HepG2 (cell line): ENCODE results near the gene LRRC28. TPM values are rescaled to one million over a fixed set of nuclear protein-coding genes. Genes with fewer than 3 reads are reported as not detected.

Experiments
- ARID5B ChIP-seq: IDR thresholded peaks from 2 replicates; pipeline ENCODE4 v1.4.0; 2020; ENCODE audit warnings: mild to moderate bottlenecking, missing genetic modification reagents
- BCLAF1 ChIP-seq: fragments of 450-650 bp; IDR thresholded peaks from 2 replicates; pipeline ENCODE4 v1.6.1; 2017; ENCODE audit warnings: mild to moderate bottlenecking
- HCFC1 ChIP-seq: fragments of 150-350 bp; IDR thresholded peaks from 2 replicates; pipeline ENCODE4 v1.6.1; 2014; ENCODE audit warnings: low read depth, low read length
- KAT2B ChIP-seq: fragments of 150-350 bp; IDR thresholded peaks from 2 replicates; pipeline ENCODE4 v1.6.1; 2014; ENCODE audit warnings: low read depth, low read length, borderline replicate concordance
- MAFF ChIP-seq: IDR thresholded peaks from 2 replicates; pipeline ENCODE4 v1.6.1; 2011; ENCODE audit warnings: low read depth, low read length, improper control_type of control experiment
- RBM22 ChIP-seq: fragments of 200-400 bp; formaldehyde crosslinking; optimal IDR thresholded peaks from 2 replicates; pipeline ENCODE3; 2017; ENCODE audit warnings: mild to moderate bottlenecking, low read length, moderate library complexity
- RCOR2 ChIP-seq: IDR thresholded peaks from 2 replicates; pipeline ENCODE4 v1.6.1; 2016; ENCODE audit warnings: missing biosample characterization, missing genetic modification reagents
- SP2 ChIP-seq: sonication (generic); formaldehyde crosslinking; IDR thresholded peaks from 2 replicates; pipeline ENCODE4 v1.5.1; 2020; ENCODE audit warnings: mild to moderate bottlenecking, missing genetic modification reagents
- ZFP82 ChIP-seq: sonication (generic); formaldehyde crosslinking; IDR thresholded peaks from 2 replicates; pipeline ENCODE4 v1.5.1; 2020; ENCODE audit warnings: mild to moderate bottlenecking, missing genetic modification reagents, borderline replicate concordance
- ZNF256 ChIP-seq: sonication (generic); formaldehyde crosslinking; conservative IDR thresholded peaks from 2 replicates; pipeline ENCODE4 v1.4.0; 2020; ENCODE audit warnings: missing genetic modification reagents
- ZNF280B ChIP-seq: sonication (generic); formaldehyde crosslinking; IDR thresholded peaks from 2 replicates; pipeline ENCODE4 v1.5.0; 2020; ENCODE audit warnings: missing genetic modification reagents, mild to moderate bottlenecking, borderline replicate concordance
- ZNF33A ChIP-seq: sonication (generic); formaldehyde crosslinking; IDR thresholded peaks from 2 replicates; pipeline ENCODE4 v1.5.1; 2020; ENCODE audit warnings: missing genetic modification reagents, mild to moderate bottlenecking, moderate library complexity, borderline replicate concordance
- ZNF816 ChIP-seq: sonication (generic); formaldehyde crosslinking; IDR thresholded peaks from 2 replicates; pipeline ENCODE4 v1.8.0; 2022; ENCODE audit warnings: missing genetic modification reagents, mild to moderate bottlenecking, borderline replicate concordance
- polyA plus RNA-seq, 8 experiments: library from polyadenylated mRNA; depleted of rRNA in 3 of 8; stranded (reverse) in 7 of 8; unstranded in 1 of 8; fragments of >200 nt; fragmentation: Illumina TruSeq in 4 of 8; extraction: Trizol in 4 of 8; gene quantifications; 2 replicates each; pipeline versions ENCODE4 v1.2.1 to v1.2.3, GENCODE V29; 2011 to 2016; ENCODE audit warnings: low read depth in 4 of 8, missing spikeins in 1 of 8, mixed read lengths in 1 of 8; ENCODE audit not compliant: insufficient read depth in 1 of 8
- total RNA-seq, 5 experiments: library from RNA; depleted of rRNA; stranded (reverse); fragments of >200 nt; fragmentation: Illumina TruSeq; extraction: Trizol; gene quantifications; 2 replicates each; pipeline ENCODE4 v1.2.3, GENCODE V29; 2016; ENCODE audit warnings: low read depth in 1 of 5
- TF ChIP-seq, protein P1 (sequence below): sonication (generic); formaldehyde crosslinking; IDR thresholded peaks from 2 replicates; pipeline ENCODE4 v1.5.0; 2020; ENCODE audit warnings: mild to moderate bottlenecking, missing genetic modification reagents
- TF ChIP-seq, protein P2 (sequence below): sonication (generic); formaldehyde crosslinking; IDR thresholded peaks from 2 replicates; pipeline ENCODE4 v1.4.0; 2020; ENCODE audit warnings: missing genetic modification reagents, mild to moderate bottlenecking, borderline replicate concordance
- TF ChIP-seq, protein P3 (sequence below): sonication (generic); formaldehyde crosslinking; IDR thresholded peaks from 2 replicates; pipeline ENCODE4 v1.5.0; 2020; ENCODE audit warnings: mild to moderate bottlenecking, missing genetic modification reagents, moderate library complexity

Gene LRRC28
- total and polyA plus RNA-seq, 2 of the 13 experiments (the other 11 are each of a cell fraction or from before 2014, with no cell fraction given), result 17.5 to 21.3 TPM

- no peak for TF ChIP-seq BCLAF1
- TF ChIP-seq ZNF256 (CRISPR knock-in tag), result no peak
- no peak for TF ChIP-seq HCFC1
- TF ChIP-seq, protein P1, sequence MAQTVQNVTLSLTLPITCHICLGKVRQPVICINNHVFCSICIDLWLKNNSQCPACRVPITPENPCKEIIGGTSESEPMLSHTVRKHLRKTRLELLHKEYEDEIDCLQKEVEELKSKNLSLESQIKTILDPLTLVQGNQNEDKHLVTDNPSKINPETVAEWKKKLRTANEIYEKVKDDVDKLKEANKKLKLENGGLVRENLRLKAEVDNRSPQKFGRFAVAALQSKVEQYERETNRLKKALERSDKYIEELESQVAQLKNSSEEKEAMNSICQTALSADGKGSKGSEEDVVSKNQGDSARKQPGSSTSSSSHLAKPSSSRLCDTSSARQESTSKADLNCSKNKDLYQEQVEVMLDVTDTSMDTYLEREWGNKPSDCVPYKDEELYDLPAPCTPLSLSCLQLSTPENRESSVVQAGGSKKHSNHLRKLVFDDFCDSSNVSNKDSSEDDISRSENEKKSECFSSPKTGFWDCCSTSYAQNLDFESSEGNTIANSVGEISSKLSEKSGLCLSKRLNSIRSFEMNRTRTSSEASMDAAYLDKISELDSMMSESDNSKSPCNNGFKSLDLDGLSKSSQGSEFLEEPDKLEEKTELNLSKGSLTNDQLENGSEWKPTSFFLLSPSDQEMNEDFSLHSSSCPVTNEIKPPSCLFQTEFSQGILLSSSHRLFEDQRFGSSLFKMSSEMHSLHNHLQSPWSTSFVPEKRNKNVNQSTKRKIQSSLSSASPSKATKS, result no peak
- TF ChIP-seq SP2 (CRISPR knock-in tag), result no peak
- peak; percentile 74 for TF ChIP-seq RCOR2
- TF ChIP-seq ZNF816 (CRISPR knock-in tag), result peak; percentile 55; the same call in 1 of the 2 replicates
- no peak for TF ChIP-seq ZNF33A (CRISPR knock-in tag)
- TF ChIP-seq KAT2B, result no peak
- TF ChIP-seq, protein P2, sequence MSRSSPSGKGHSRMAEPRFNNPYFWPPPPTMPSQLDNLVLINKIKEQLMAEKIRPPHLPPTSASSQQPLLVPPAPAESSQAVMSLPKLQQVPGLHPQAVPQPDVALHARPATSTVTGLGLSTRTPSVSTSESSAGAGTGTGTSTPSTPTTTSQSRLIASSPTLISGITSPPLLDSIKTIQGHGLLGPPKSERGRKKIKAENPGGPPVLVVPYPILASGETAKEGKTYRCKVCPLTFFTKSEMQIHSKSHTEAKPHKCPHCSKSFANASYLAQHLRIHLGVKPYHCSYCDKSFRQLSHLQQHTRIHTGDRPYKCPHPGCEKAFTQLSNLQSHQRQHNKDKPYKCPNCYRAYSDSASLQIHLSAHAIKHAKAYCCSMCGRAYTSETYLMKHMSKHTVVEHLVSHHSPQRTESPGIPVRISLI (CRISPR knock-in tag), result no peak
- TF ChIP-seq ARID5B, result peak; percentile 93
- TF ChIP-seq MAFF, result 0 out of 2 replicates have a peak, but pooled peaks have one; percentile 10
- TF ChIP-seq, protein P3, sequence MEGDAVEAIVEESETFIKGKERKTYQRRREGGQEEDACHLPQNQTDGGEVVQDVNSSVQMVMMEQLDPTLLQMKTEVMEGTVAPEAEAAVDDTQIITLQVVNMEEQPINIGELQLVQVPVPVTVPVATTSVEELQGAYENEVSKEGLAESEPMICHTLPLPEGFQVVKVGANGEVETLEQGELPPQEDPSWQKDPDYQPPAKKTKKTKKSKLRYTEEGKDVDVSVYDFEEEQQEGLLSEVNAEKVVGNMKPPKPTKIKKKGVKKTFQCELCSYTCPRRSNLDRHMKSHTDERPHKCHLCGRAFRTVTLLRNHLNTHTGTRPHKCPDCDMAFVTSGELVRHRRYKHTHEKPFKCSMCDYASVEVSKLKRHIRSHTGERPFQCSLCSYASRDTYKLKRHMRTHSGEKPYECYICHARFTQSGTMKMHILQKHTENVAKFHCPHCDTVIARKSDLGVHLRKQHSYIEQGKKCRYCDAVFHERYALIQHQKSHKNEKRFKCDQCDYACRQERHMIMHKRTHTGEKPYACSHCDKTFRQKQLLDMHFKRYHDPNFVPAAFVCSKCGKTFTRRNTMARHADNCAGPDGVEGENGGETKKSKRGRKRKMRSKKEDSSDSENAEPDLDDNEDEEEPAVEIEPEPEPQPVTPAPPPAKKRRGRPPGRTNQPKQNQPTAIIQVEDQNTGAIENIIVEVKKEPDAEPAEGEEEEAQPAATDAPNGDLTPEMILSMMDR (CRISPR knock-in tag), result no peak
- no peak for TF ChIP-seq ZFP82 (CRISPR knock-in tag)
- TF ChIP-seq ZNF280B (CRISPR knock-in tag), result no peak
- TF ChIP-seq RBM22, result no peak
Measured at GRCh38 chr15:99326235-99326634, 75.0 kb downstream of the LRRC28 start (continued).
